Hepatocyte (in vitro differentiated cells): ENCODE measurements around the gene SORL1. TPM values are rescaled to one million over a fixed set of nuclear protein-coding genes. Genes with fewer than 3 reads are reported as not detected.

Experiments used
- DNase-seq: peaks from one replicate; pipeline ENCODE4 v3.0.0-alpha.2; 2016; ENCODE audit warnings: low spot score
- H2AFZ ChIP-seq: fragments of 200-600 bp; sonication (generic); 2 replicates; pipeline ENCODE4 v1.6.0; 2016; ENCODE audit warnings: antibody characterized with exemption, mild to moderate bottlenecking
- H3K27ac ChIP-seq: fragments of 200-600 bp; sonication (generic); 2 replicates; pipeline ENCODE4 v1.5.1; 2016; ENCODE audit warnings: mild to moderate bottlenecking
- H3K27me3 ChIP-seq: fragments of 200-600 bp; sonication (generic); 2 replicates; pipeline ENCODE4 v1.6.1; 2016
- H3K36me3 ChIP-seq: fragments of 200-600 bp; sonication (generic); replicated peaks from 2 replicates; pipeline ENCODE4 v1.5.1; 2016; ENCODE audit warnings: low read depth; ENCODE audit not compliant: insufficient read depth
- H3K4me1 ChIP-seq: fragments of 200-600 bp; sonication (generic); 2 replicates; pipeline ENCODE4 v1.5.1; 2016; ENCODE audit warnings: mild to moderate bottlenecking, moderate library complexity; ENCODE audit not compliant: insufficient read depth
- H3K4me2 ChIP-seq: fragments of 200-600 bp; sonication (generic); 2 replicates; pipeline ENCODE4 v1.6.0; 2016
- H3K4me3 ChIP-seq: fragments of 200-600 bp; sonication (generic); 2 replicates; pipeline ENCODE4 v1.5.1; 2016; ENCODE audit warnings: mild to moderate bottlenecking
- H3K79me2 ChIP-seq: fragments of 200-600 bp; sonication (generic); 2 replicates; pipeline ENCODE4 v1.6.0; 2017; ENCODE audit warnings: mild to moderate bottlenecking
- H3K9me2 ChIP-seq: fragments of 200-600 bp; sonication (generic); replicated peaks from 2 replicates; pipeline ENCODE4 v1.6.0; 2017; ENCODE audit warnings: mild to moderate bottlenecking; ENCODE audit not compliant: insufficient read depth
- H3K9me3 ChIP-seq: fragments of 200-600 bp; sonication (generic); 2 replicates; pipeline ENCODE4 v1.5.1; 2016; ENCODE audit warnings: low read depth, mild to moderate bottlenecking
- H4K20me1 ChIP-seq: fragments of 200-600 bp; sonication (generic); 2 replicates; pipeline ENCODE4 v1.6.0; 2016; ENCODE audit warnings: mild to moderate bottlenecking; ENCODE audit not compliant: insufficient read depth, poor library complexity, severe bottlenecking
- EZH2 ChIP-seq: fragments of 200-600 bp; sonication (generic); IDR thresholded peaks from 2 replicates; pipeline ENCODE4 v1.6.1; 2016; ENCODE audit warnings: antibody characterized with exemption, mild to moderate bottlenecking, borderline replicate concordance
- EZH2phosphoT487 ChIP-seq: fragments of 200-600 bp; sonication (generic); IDR thresholded peaks from one replicate; pipeline ENCODE4 v1.6.1; 2018; ENCODE audit warnings: antibody characterized with exemption, mild to moderate bottlenecking, low read depth, moderate library complexity; ENCODE audit not compliant: unreplicated experiment, severe bottlenecking
- WGBS: methylation state at CpG from one replicate; pipeline ENCODE4 v1.1.6; 2016; ENCODE audit warnings: low lambda C conversion rate; ENCODE audit errors: missing lambda C conversion rate; 5-methylcytosine and 5-hydroxymethylcytosine counted together
- polyA plus RNA-seq: library from polyadenylated mRNA; unstranded; fragments of >200 nt; fragmentation: Nextera tagmentation; extraction: Ambion mirVana; gene quantifications from 2 replicates; pipeline ENCODE4 v1.2.1, GENCODE V29; 2016
- total RNA-seq: library from RNA; depleted of rRNA; stranded (reverse); fragments of >200 nt; gene quantifications from 2 replicates; pipeline ENCODE4 v1.2.3, GENCODE V29; 2014
- TF ChIP-seq, protein P1 (sequence below): fragments of 200-600 bp; sonication (generic); IDR thresholded peaks from 2 replicates; pipeline ENCODE4 v1.5.1; 2016; ENCODE audit warnings: antibody characterized with exemption, mild to moderate bottlenecking; ENCODE audit not compliant: poor library complexity

SORL1 gene
- total and polyA plus RNA-seq, 2 experiments from 2014 or later: 13.5 to 26.5 TPM

DNA sequence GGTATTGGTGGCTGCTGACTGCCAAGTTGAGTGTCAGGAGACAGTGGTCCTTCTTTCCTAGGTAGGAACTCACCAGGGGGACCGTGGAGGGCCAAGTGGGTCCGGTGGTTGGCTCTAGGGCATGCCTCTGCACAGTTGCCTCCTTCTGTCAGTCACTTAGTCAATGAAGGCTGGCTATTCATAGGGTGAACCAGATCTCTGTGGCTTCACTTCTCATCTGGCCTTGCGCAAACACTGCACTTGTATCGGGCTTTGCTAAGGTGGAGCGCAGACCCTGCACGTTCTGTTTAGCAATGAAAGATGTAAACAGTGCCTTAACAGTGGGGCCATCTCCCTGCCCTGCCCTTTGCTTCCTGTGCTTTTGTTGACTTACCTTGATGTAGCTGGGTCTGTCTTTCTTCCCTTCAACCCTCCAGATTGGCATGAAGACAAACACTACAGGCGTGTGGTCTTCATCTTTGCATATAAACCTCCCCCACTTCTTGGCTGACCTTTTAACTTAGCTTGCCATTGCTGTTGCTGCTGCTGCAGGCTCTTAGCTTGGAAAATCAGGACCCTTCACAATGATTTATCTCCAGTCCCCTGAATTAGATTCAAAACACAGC, 7.4 kb downstream of the SORL1 start:
- peaks cover 12% of the 10 kb centered on the region for H3K4me1 ChIP-seq
- H4K20me1 ChIP-seq: no peaks in the 10 kb centered on the region
- no peaks in the 10 kb centered on the region for H3K9me3 ChIP-seq
- H3K4me2 ChIP-seq: peak overlapping the region; percentile 47
- peak overlapping the region; percentile 89 for H3K27ac ChIP-seq
- WGBS: 53% methylated on average over 7 of the region's 7 CpGs
- H3K4me3 ChIP-seq: no peak overlapping the region
- TF ChIP-seq EZH2phosphoT487: no peak
- TF ChIP-seq EZH2: no peak
- H3K27me3 ChIP-seq: no peaks in the 10 kb centered on the region
- no peak overlapping the region for H2AFZ ChIP-seq
- H3K36me3 ChIP-seq: no peaks in the 10 kb centered on the region
- H3K79me2 ChIP-seq: peaks cover 68% of the 10 kb centered on the region
- H3K9me2 ChIP-seq: no peaks in the 10 kb centered on the region
- peak; percentile 48 for DNase-seq

DNA sequence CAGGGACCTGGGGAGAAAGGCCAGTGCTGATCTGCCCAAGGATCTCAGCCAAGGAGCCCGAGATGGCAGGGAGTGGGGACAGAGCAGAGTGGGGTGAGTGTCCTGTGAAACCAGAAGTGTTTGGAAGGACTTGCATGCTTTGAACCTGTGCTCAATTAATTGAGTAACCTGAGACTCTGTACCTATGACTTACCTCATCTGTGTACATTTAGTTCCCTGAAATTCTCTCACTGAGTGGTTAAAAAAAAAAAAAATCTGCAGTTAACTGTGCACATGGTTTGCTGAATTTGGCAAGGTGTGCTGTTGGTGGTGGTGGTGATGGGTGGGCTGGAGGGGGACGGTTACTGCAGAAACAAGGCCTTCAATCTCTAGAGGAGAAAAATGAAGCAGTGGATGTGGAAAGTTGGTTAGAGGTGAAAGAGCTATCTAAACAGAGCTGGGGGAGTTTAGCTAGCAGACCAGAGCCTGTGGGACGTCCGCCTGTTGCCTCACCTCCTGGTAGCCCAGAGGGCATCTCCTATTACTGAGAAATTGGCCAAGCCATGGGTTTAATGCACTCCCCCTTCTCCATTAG, 8.9 kb downstream of the SORL1 start:
- Histone ChIP-seq H3K27ac (peak overlapping the region; percentile 89), H3K27me3 (no peaks in the 10 kb centered on the region), H2AFZ (no peak overlapping the region), H3K9me2 (no peaks in the 10 kb centered on the region), H3K4me2 (no peak overlapping the region), H3K79me2 (peaks cover 62% of the 10 kb centered on the region), H4K20me1 (no peaks in the 10 kb centered on the region), H3K36me3 (no peaks in the 10 kb centered on the region), H3K9me3 (no peaks in the 10 kb centered on the region), H3K4me1 (peaks cover 27% of the 10 kb centered on the region), H3K4me3 (no peak overlapping the region)
- DNase-seq: peak; percentile 41
- WGBS: 67% methylated on average over 4 of the region's 4 CpGs
- TF ChIP-seq EZH2phosphoT487 (no peak), EZH2 (no peak)
- TF ChIP-seq, protein P1, sequence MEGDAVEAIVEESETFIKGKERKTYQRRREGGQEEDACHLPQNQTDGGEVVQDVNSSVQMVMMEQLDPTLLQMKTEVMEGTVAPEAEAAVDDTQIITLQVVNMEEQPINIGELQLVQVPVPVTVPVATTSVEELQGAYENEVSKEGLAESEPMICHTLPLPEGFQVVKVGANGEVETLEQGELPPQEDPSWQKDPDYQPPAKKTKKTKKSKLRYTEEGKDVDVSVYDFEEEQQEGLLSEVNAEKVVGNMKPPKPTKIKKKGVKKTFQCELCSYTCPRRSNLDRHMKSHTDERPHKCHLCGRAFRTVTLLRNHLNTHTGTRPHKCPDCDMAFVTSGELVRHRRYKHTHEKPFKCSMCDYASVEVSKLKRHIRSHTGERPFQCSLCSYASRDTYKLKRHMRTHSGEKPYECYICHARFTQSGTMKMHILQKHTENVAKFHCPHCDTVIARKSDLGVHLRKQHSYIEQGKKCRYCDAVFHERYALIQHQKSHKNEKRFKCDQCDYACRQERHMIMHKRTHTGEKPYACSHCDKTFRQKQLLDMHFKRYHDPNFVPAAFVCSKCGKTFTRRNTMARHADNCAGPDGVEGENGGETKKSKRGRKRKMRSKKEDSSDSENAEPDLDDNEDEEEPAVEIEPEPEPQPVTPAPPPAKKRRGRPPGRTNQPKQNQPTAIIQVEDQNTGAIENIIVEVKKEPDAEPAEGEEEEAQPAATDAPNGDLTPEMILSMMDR: no peak

DNA sequence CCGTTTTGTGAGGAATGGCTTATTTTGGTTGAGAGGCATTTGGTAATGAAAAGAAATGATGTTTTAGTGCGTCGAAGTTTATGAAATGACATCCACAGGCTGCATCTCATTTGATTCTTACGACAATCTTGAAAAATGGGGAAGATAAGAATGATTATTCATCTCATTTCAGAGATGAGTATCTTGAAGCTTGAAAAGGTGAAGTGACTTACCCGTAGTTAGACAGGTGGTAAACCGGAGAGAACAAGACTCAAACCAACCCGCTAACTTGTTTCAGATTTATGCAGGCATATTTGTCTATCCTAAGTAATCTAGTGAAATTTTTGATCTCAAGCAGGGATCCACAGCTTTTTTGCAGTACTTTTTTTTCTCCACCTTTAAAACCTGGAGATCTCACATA, 9.7 kb downstream of the SORL1 start:
- no peaks in the 10 kb centered on the region for H3K9me3 ChIP-seq
- H2AFZ ChIP-seq: no peak overlapping the region
- H3K4me3 ChIP-seq: no peak overlapping the region
- WGBS: 95% methylated on average over 7 of the region's 7 CpGs
- H3K4me2 ChIP-seq: no peak overlapping the region
- DNase-seq: no peak
- TF ChIP-seq EZH2phosphoT487: no peak
- TF ChIP-seq, protein P1: no peak
- TF ChIP-seq EZH2: no peak
- no peaks in the 10 kb centered on the region for H3K27me3 ChIP-seq
- no peaks in the 10 kb centered on the region for H4K20me1 ChIP-seq
- H3K36me3 ChIP-seq: no peaks in the 10 kb centered on the region
- H3K79me2 ChIP-seq: peaks cover 55% of the 10 kb centered on the region
- peak overlapping the region; percentile 89 for H3K27ac ChIP-seq
- peaks cover 31% of the 10 kb centered on the region for H3K4me1 ChIP-seq
- no peaks in the 10 kb centered on the region for H3K9me2 ChIP-seq

DNA sequence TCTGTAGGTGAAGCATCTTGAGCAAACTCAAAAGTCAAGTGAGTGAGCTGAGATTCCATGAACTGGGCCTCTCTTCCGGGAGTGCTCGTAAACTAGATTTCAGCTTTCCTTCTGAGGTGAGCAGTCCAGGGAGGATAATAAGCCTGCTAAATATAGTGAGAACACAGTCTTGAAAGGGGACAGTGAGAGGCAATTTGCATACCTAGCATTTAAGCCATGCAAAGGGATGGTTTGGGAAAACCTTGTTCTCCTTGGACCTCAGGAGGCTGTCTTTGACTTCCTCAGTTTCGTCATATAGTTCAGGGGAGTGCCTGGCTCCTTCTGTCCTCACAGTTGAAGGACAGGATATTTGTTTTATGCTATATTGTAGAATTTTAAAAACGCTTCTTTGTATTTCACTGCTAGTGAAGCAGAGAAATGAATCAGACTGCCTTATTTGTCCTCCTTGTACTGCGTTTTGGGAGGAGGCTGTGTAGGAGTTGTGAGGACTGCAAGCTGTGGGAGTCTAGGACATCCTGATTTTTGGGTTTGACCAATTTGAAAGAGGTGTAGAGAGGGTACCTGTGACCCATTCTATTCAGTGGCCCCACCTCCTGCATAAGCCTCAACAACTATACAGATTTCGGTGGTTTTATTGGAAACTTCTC, 11.7 kb downstream of the SORL1 start:
- Histone ChIP-seq H3K4me1 (peaks cover 44% of the 10 kb centered on the region), H3K27ac (no peak overlapping the region), H3K9me2 (no peaks in the 10 kb centered on the region), H3K4me3 (no peak overlapping the region), H3K27me3 (no peaks in the 10 kb centered on the region), H3K36me3 (no peaks in the 10 kb centered on the region), H3K79me2 (peaks cover 43% of the 10 kb centered on the region), H3K9me3 (no peaks in the 10 kb centered on the region), H3K4me2 (no peak overlapping the region), H2AFZ (no peak overlapping the region), H4K20me1 (no peaks in the 10 kb centered on the region)
- TF ChIP-seq, protein P1: no peak
- 88% methylated on average over 6 of the region's 6 CpGs for WGBS
- no peak for DNase-seq
